ENCODE measurements around the gene FAAP100. TPM values are rescaled to one million over a fixed set of nuclear protein-coding genes. Genes with fewer than 3 reads are reported as not detected.
A peak's percentile ranks its signal among the peaks of the same experiment; 100 is the strongest.

The FAAP100 gene
- total RNA-seq, 1 donor from 2014 or later, result 13.9 TPM

DNA sequence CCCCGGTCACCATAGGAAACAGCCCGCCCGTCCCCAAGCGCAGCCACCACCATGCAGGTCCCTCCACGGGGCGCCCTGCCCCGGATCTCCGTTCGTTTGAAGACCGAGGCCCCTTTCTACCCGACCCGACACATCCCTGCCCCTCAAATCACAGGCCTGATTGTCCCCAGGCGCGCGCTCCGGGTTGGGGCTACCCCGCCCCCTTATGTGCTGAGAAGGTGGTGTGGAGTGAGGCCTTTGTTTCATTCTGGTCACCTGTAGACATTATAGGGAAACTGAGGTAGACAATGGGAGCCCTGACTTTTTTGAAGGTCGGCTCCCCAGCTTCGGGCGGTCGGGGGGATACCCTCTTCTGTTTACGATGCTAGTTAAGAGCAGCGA is 38.8 kb downstream of the FAAP100 start:
- peak; percentile 62 to 71 for DNase-seq (ENCODE audit: low read depth in 2 of 2)

DNA sequence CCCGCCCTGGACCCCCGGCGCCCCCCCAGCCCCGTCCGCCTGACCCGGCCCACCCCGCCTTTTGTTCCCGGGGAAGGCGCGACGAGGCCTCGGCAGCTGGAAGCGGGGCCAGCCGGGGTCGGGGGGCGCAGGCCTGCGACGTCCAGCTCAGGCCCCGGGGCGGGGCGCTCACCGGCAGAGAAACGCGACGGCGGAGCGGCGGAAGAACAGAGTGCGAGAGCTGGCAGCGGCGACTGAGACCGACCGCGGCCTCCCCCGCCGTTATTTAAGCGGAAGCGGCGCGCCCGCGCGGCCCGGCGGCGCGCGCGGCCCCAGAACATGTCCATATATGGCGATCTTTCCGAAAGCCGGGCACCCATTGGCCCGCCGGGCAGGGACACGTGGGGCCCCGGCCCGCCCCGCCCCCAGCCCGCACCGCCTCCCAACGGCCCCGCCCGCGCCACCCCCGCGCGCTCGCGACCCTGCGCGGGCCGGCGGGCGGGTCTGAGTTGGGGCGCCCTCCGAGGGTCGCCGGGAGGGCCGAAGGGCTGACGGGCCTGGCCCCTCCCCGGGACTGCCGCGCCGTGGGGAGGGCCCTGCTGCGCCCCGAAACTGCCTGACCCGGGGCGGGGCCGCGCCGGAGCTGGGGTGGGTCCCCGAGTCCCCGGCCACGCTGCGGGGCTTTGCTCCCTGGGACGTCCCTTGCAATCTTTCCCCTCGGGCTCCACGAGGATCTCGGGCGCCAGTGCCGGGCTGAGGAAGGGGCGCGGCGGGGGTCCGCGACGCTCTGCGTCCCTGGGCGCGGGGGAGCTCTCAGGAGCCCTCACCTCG is 39.4 kb downstream of the FAAP100 start, which contains the start of gene ACTG1:
TSS of gene ACTG1 (minus strand) at position 238 of the 810 bp plus-strand sequence. CDS start 445 bp downstream, outside the sequence.
- peak; percentile 94 to 96 for DNase-seq (ENCODE audit: low read depth in 2 of 2)

DNA sequence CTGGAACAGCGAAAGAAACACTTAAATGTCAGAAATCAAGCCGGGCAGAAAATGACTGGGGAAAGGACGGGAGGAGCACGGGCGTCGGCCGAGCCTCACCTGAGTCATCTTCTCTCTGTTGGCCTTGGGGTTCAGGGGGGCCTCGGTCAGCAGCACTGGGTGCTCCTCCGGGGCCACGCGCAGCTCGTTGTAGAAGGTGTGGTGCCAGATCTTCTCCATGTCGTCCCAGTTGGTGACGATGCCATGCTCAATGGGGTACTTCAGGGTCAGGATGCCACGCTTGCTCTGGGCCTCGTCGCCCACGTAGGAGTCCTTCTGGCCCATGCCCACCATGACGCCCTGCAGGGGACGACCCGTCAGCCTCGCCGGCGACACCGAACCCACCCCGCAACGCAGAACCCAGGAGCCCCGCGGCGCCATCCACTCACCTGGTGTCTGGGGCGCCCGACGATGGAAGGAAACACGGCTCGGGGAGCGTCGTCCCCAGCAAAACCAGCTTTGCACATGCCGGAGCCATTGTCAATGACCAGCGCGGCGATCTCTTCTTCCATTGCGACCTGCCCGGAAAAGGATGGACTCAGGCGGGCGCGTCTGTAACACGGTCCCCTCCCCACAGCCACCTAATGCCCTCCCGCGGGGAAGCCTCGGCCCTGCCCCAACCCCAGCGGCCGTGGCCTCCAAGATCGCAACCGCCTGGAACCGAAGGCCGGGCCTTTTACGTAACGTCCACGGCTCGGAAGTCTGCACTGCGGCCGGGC is 40.2 kb downstream of the FAAP100 start:
- no peak for DNase-seq (ENCODE audit: low read depth in 2 of 2)

DNA sequence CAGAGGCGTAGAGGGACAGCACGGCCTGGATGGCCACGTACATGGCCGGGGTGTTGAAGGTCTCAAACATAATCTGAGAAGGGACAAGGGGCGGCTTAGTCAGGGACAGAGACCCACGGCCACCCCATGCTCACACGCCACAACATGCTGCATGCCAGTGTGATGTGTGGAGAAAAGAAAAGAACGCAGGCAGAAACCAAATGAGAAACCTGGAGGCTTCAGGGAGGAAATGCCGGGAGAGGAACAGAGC is 40.7 kb downstream of the FAAP100 start:
- peak in 1 of 2 donors; percentile 43 for DNase-seq (ENCODE audit: low read depth in 2 of 2)

DNA sequence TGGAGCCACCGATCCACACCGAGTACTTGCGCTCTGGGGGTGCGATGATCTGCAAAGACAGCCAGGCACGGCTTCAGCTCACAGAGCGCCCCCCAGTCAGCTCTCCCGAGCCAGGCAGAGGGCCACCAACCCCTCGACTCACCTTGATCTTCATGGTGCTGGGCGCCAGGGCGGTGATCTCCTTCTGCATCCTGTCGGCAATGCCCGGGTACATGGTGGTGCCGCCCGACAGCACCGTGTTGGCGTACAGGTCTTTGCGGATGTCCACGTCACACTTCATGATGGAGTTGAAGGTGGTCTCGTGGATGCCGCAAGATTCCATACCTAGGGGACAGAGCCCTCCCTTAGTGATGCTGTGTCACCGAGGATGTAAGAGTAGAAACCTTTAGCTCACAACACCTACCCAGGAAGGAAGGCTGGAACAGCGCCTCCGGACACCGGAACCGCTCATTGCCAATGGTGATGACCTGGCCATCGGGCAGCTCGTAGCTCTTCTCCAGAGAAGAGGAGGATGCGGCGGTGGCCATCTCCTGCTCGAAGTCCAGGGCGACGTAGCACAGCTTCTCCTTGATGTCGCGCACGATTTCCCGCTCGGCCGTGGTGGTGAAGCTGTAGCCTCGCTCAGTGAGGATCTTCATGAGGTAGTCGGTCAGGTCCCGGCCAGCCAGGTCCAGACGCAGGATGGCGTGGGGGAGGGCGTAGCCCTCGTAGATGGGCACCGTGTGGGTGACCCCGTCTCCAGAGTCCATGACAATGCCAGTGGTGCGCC is 41.2 kb downstream of the FAAP100 start:
- peak; percentile 48 to 55 for DNase-seq (ENCODE audit: low read depth in 2 of 2)

DNA sequence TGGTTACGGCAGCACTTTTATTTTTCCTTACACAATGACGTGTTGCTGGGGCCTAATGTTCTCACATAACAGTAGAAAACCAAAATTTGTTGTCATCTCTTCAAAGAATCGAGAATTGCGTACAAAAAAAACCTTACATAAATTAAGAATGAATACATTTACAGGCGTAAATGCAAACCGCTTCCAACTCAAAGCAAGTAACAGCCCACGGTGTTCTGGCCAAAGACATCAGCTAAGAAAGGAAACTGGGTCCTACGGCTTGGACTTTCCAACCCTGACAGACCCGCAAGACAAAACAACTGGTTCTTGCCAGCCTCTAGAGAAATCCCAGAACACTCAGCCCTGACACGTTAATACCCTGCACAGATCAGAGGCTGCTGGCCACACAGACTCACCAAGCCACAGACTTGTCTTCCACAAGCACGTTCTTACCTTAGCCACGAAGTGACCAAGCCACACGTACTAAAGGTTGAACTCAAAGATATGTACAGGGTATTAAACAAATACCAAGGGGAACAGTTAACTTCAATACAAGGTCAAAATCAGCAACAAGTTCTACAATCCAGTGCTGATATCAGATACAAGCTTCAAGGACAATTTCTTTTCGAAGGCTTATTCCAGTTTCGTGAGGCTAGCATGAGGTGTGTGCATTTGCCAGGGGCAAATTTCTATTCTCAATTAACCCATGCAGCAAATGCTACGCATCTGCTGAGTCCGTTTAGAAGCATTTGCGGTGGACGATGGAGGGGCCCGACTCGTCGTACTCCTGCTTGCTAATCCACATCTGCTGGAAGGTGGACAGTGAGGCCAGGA is 42.0 kb downstream of the FAAP100 start:
- DNase-seq (ENCODE audit: low read depth in 2 of 2), result no peak

DNA sequence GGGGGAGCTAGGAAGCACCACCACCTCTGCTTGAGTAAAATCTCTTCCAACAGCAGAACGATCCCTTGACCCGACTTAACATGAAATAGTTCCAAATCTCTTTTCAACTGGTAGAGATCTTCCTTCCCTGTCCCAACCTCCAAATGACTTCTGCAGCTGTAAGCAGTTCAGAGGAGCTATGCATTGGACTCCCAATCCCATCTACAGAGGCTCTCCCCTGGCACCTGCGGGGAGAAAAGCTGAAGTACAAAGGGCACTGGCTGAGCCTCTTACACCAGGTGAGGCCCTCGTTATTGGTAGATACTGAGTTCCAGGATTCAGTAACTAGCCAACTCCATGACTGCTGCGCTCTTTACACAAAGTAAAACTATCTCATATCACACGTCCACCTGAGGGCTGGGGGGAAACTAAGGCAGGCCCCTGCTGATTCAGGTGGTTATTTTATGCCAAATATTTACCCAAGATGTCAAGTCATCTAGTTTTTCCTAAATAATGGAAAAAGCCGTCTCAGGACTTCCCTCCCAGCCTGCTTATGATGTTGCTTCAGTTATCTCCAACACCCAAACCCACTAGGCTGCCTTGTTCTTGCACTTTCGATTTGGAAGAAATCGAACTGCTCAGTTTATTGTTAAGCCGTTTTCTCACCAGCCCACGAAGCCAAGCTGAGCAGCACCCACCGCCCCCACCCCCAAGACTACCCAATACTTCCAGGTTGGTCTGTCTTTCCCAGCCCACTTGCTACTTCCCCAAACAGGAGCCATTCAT is 42.8 kb downstream of the FAAP100 start:
- DNase-seq (ENCODE audit: low read depth in 2 of 2), result peak in 1 of 2 donors; percentile 39

DNA sequence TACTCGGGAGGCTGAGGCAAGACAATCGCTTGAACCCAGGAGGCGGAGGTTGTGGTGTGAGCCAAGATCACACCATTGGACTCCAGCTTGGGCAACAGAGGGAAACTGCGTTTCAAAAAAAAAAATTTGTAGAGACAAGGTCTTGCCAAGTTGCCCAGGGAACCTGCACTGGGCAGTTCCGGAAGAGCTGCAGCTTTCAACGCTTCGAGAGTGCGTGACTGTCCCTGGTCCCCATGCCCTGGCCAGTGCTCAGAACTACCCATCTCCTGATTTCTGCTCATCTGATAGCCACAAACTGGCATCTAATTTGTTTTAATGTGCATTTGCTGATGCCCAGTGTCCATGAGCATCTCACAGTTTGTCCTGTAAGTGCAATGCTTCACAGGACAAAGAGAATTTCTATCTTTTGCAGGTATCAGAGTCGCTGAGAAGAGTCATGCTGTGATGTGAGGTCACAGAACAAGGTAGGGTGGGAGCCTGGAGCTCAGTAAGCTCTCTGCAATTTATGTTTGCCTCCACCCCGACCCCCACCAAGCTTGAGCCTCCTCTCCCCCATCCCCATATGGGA is 43.4 kb downstream of the FAAP100 start:
- DNase-seq (ENCODE audit: low read depth in 2 of 2), result peak; percentile 41 to 74

DNA sequence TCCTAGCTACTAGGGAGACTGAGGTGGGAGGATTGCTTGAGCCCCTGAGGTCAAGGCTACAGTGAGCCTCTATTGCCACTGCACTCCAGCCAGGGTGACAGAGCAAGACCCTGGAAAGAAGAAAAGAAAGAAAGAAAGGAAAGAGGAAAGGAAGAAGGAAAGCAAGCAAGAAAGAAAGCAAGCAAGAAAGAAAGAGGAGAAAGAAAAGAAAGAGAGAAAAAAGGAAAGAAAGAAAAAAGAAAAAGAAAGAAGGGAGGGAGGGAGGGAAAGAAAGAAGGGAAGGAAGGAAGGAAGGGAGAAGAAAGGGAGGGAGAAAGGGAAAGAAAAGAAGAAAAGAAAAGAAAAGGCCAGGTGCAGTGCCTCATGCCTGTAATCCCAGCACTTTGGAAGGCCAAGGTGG is 48.5 kb downstream of the FAAP100 start:
- DNase-seq (ENCODE audit: low read depth in 2 of 2), result no peak

DNA sequence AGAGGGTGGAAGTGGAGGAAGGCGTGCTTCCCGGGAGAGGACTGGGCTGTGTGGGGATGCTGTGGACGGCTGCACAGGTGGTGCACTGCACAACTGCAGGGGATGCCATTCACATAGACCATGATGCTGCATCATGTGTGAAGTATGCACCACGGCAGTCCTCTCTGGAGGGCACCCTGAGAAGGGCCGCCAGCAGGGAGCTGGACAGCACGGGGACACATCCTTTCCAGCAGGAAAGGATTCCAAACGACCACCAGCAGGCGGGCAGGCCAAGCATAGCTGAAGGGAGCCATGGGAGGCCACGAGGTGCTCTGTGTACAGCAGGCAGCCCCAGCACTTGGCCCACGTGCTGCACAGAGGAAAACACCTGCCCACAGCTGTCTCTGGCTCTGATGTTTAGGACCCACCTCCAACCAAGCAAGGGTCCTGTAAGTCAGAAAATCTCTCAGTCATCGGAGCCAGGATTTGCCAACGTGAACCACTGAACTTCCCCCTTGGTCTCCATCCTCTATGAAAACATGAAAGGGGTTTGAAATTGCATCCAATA is 49.6 kb downstream of the FAAP100 start:
- DNase-seq (ENCODE audit: low read depth in 2 of 2), result no peak

DNA sequence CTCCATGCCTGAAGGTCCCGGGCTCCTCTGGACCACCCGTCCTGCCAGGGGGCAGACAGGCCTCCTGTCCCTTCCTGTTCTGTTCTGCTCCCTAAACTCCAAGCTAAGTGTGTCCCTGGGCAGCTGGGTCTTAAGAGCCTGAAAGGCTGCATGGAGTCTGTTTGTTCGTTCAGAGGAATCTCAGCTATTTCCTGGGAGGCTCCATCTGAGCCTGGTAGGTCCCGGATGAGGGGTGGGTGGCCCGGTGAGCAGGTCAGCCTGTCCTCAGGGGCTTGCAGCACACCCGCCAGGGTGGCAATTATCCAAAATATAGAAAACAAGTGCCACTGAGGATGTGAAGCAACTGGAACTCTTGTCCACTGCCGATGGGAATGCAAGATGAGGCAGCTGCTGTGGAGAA is 52.1 kb downstream of the FAAP100 start:
- DNase-seq (ENCODE audit: low read depth in 2 of 2), result no peak

DNA sequence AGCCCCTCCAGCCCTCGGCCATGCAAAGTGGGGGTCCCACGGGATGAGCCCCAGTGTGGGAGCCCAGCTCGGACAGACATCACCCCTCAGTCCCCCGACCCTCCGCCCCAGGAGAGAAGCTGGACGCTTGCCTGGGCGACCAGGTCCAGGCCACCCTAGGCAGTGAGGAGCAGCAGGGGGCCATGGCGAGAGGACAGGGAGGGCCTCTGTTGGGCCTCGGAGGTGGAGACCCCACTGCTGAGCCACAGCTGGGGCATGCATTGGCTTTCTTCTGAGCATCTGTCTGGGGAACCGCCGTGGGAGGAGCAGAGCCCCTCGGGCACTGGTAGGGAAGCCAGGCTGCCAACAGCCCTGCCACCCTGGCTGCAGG is 52.6 kb downstream of the FAAP100 start:
- DNase-seq (ENCODE audit: low read depth in 2 of 2), result no peak

DNA sequence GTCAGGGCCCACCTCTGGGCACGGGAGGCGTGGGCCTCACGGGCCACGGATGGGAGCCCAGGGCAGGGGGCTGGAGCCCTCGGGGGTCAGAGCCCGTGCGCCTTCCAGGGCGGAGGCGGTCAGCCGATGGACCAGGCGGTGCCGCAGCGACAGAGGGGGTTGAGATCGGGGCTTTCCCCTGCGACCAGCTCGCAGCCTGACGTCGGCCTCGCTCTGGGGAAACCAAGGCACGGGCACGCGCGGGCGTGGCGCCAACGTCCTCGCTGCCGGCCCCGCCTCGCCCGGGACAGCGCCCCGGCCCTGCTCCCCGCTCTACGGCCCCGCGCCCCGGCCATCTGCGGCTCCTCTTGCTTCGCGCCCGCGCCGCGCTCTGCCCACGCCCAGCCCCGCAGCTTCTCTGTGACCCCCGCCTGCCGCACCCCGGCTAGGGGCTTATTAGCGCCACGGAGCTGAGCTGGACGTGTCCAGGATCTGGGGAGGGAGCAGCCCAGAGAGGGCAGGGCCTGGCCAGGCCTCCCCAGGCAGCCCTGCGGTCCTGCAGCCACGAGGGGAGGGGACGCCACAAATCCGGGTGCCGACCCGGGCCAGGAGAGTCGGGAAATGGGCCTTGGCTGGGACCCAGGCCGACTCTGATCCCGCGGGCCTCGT is 53.1 kb downstream of the FAAP100 start:
- no peak for DNase-seq (ENCODE audit: low read depth in 2 of 2)

DNA sequence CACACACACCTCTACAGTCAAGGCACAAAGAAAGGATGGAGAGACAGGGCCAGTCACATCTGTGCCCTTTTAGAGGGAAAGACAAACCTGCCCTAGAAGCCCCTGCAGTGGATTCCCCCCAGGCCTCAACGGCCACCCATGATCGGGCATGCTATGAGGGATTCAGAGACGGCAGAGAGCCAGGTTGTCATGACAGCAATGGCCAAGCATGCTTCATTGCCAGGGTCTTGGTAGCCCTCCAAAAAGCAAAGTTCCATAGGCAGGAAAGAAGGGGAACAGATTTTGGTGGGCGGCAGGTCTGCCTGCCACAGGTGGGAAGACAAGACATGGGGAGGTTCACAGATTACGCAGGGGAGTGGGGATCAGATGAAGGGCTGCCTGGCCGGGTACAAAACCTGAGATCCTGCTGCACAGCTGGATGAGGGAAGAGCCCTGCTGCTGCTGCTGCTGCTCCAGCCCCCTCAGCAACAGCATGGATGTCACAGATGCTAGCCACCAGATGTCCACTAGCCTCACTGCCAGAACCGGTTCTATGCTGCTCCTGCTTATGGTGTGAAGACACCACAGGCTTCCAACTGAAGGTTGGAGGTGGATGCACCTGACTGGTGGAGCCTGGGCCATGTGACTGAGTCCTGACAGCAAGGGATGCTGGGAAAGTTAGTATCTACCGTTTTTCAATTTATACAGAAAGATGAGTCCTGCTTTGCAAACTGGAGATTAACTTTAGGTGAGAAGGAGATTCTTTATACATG is 57.4 kb downstream of the FAAP100 start:
- no peak for DNase-seq (ENCODE audit: low read depth in 2 of 2)

DNA sequence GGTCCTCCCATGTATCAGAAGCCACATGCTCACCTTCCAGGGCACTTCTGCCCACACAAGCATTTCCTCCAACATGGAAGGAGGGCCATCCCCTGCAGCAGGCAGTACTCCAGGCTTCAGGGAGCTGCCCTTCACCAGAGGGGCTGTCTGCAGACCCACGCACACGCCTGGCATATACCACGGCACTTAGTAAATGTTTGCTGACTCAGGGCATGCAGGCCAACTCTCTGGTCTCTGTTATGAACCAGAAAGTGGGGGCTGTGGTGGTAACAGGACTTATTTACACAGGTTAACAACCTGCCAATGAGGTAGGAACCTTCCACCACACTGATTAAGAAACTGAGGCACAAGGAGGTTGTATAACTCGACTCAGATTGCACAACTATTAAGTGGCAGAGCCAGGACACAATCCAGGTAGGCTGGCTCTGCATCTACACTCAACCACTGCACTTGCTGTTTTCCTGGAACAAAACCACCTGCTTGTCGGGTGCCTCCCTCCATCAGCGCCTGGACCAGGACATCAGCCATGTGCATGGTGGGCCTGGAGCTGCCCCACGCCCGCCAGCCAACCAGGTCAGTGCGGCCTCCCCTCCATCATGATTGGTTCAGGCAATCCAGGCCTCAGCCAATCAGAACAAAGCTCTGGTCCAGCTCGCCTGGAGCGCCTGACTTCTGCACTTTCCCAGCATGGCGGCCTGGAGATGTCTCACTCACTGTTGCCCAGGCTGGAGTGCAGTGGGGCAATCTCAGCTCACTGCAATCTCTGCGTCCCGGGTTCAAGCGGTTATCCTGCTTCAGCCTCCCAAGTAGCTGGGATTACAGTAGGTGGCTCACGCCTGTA is 58.7 kb downstream of the FAAP100 start:
- no peak for DNase-seq (ENCODE audit: low read depth in 2 of 2)

DNA sequence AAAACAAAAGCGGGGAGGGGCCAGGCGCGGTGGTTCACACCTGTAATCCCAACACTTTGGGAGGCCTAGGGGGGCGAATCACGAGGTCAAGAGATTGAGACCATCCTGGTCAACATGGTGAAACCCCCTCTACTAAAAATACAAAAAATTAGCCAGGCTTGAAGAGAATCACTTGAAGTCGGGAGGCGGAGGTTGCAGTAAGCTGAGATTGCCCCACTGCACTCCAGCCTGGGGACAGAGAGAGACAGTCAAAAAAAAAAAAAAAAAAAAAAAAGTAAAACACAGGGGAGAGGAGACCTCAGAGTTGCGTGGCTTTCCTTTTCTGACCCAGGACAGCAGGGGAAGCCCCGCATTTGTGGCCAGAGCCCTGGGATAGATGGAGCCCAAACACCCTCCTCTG is 59.4 kb downstream of the FAAP100 start:
- DNase-seq (ENCODE audit: low read depth in 2 of 2), result no peak

DNA sequence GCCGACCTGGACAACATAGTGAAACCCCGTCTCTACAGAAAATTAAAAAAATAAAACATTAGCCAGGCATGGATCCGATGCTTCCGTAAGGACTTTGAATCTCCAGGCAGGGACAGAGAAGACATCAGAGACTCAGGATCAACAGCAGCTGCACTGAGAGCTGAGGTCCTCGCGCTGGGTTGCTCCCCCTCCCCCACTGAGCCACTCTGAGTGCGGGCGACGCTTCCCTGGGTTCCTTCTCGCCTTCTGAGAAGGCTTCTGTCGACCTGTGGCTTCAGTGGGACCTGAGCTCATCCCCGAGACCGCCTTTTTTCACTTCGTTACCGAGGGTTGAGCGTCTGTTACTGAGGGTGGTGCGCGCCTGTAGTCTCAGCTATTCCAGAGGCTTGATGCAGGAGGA is 60.0 kb downstream of the FAAP100 start:
- DNase-seq (ENCODE audit: low read depth in 2 of 2), result no peak

DNA sequence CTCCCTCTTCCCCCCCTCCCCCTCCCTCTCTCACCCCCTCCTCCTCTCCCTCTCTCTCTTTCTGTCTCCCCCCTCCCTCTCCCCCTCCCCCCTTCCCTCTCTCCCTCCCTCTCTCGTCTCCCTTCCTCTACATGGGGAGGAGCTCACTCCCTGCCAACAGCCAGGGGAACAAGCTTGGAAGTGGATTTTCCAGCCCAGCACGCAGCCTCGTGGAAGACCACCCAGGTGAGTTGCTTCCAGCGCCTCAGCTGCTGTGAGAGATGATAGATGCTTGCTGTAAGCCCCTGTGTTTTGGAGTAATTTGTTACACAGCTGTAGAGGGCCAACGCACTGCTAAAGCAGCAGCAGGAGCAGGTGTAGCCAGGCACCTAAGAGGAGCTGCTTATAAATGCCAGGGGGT is 60.4 kb downstream of the FAAP100 start:
- DNase-seq (ENCODE audit: low read depth in 2 of 2), result no peak

Measured in lung microvascular endothelial cell (primary cell).